ENCODE measurements around the gene FNTB.
A peak's percentile ranks its signal among the peaks of the same experiment; 100 is the strongest.

The FNTB gene

GRCh38 chr14:64974563-64974962, 12.1 kb upstream of the FNTB start:
- no peak for DNase-seq (ENCODE audit: low spot score)

- no peak for DNase-seq (ENCODE audit: low spot score)
These were observed 7.2 kb upstream of the FNTB start for GRCh38 chr14:64979336-64980074.

GRCh38 chr14:64983439-64984310, 3.0 kb upstream of the FNTB start:
- DNase-seq (ENCODE audit: low spot score), result peak; percentile 53

- DNase-seq (ENCODE audit: low spot score), result no peak
These were observed 708 bp downstream of the FNTB start for GRCh38 chr14:64987438-64987767.

GRCh38 chr14:64990296-64990695, 3.6 kb downstream of the FNTB start:
- DNase-seq (ENCODE audit: low spot score), result no peak

GRCh38 chr14:64990939-64991338, 4.2 kb downstream of the FNTB start:
- DNase-seq (ENCODE audit: low spot score), result no peak

- no peak for DNase-seq (ENCODE audit: low spot score)
These were observed 5.7 kb downstream of the FNTB start for GRCh38 chr14:64992328-64992885.

- no peak for DNase-seq (ENCODE audit: low spot score)
These were observed 6.7 kb downstream of the FNTB start for GRCh38 chr14:64993266-64993930.

GRCh38 chr14:64994540-64994939, 7.8 kb downstream of the FNTB start:
- DNase-seq (ENCODE audit: low spot score), result no peak

- no peak for DNase-seq (ENCODE audit: low spot score)
These were observed 8.6 kb downstream of the FNTB start for GRCh38 chr14:64995291-64995690.

GRCh38 chr14:64997108-64997794, 10.6 kb downstream of the FNTB start:
- no peak for DNase-seq (ENCODE audit: low spot score)

- no peak for DNase-seq (ENCODE audit: low spot score)
These were observed 11.8 kb downstream of the FNTB start for GRCh38 chr14:64998455-64998931.

GRCh38 chr14:65000898-65001591, 14.3 kb downstream of the FNTB start:
- no peak for DNase-seq (ENCODE audit: low spot score)

GRCh38 chr14:65001723-65002122, 15.0 kb downstream of the FNTB start:
- no peak for DNase-seq (ENCODE audit: low spot score)

GRCh38 chr14:65002586-65003210, 16.0 kb downstream of the FNTB start:
- DNase-seq (ENCODE audit: low spot score), result no peak

GRCh38 chr14:65003394-65003793, 16.7 kb downstream of the FNTB start:
- no peak for DNase-seq (ENCODE audit: low spot score)

- DNase-seq (ENCODE audit: low spot score), result no peak
These were observed 19.6 kb downstream of the FNTB start for GRCh38 chr14:65006261-65006721.

- no peak for DNase-seq (ENCODE audit: low spot score)
These were observed 20.5 kb downstream of the FNTB start for GRCh38 chr14:65007202-65007601.

- no peak for DNase-seq (ENCODE audit: low spot score)
These were observed 23.7 kb downstream of the FNTB start for GRCh38 chr14:65010211-65010931.
